SK-N-SH treated with all-trans-retinoic acid at 6 μM for 48 hours (cell line): Measurements from ENCODE around the gene COL28A1.

Experiments used
- ATAC-seq: fragments of 200-7000 bp; cut with Tn5 transposase; 3 replicates; pipeline ENCODE4 v1.9.1; 2020; ENCODE audit warnings: mild to moderate bottlenecking, moderate library complexity
- BACH2 ChIP-seq: fragments of 250-450 bp; sonication (Bioruptor Pico); IDR thresholded peaks from 2 replicates; pipeline ENCODE4 v1.9.0; 2021; ENCODE audit warnings: mild to moderate bottlenecking, borderline replicate concordance
- CREB5 ChIP-seq: fragments of 250-450 bp; sonication (Bioruptor Pico); IDR thresholded peaks from 2 replicates; pipeline ENCODE4 v1.5.1; 2020; ENCODE audit warnings: low read depth, mild to moderate bottlenecking, moderate library complexity
- CSDC2 ChIP-seq: fragments of 250-450 bp; sonication (Bioruptor Pico); IDR thresholded peaks from 2 replicates; pipeline ENCODE4 v1.5.0; 2020; ENCODE audit warnings: mild to moderate bottlenecking, moderate library complexity
- ESRRG ChIP-seq: fragments of 250-450 bp; sonication (Bioruptor Pico); IDR thresholded peaks from 2 replicates; pipeline ENCODE4 v1.6.1; 2021; ENCODE audit warnings: mild to moderate bottlenecking
- GLIS3 ChIP-seq: fragments of 250-450 bp; sonication (Bioruptor Pico); IDR thresholded peaks from 2 replicates; pipeline ENCODE4 v1.5.0; 2020; ENCODE audit warnings: mild to moderate bottlenecking, moderate library complexity
- ISL1 ChIP-seq: fragments of 250-450 bp; sonication (Bioruptor Pico); IDR thresholded peaks from 2 replicates; pipeline ENCODE4 v2.1.2; 2022; ENCODE audit warnings: mild to moderate bottlenecking, moderate library complexity
- OSR1 ChIP-seq: fragments of 250-450 bp; sonication (Bioruptor Pico); IDR thresholded peaks from 2 replicates; pipeline ENCODE4 v1.8.0; 2022; ENCODE audit warnings: moderate library complexity, mild to moderate bottlenecking, inconsistent platforms
- PATZ1 ChIP-seq: fragments of 250-450 bp; sonication (Bioruptor Pico); IDR thresholded peaks from 2 replicates; pipeline ENCODE4 v1.8.0; 2020; ENCODE audit warnings: mild to moderate bottlenecking, moderate library complexity, borderline replicate concordance
- PPARA ChIP-seq: fragments of 250-450 bp; sonication (Bioruptor Pico); IDR thresholded peaks from 2 replicates; pipeline ENCODE4 v1.5.0; 2020; ENCODE audit warnings: mild to moderate bottlenecking, borderline replicate concordance
- RARB ChIP-seq: fragments of 250-450 bp; sonication (Bioruptor Pico); IDR thresholded peaks from 2 replicates; pipeline ENCODE4 v1.8.0; 2021; ENCODE audit warnings: mild to moderate bottlenecking, moderate library complexity
- TCF4 ChIP-seq: fragments of 250-450 bp; sonication (Bioruptor Pico); IDR thresholded peaks from 2 replicates; pipeline ENCODE4 v1.8.0; 2021; ENCODE audit warnings: mild to moderate bottlenecking, moderate library complexity, borderline replicate concordance
- TOX ChIP-seq: fragments of 250-450 bp; sonication (Bioruptor Pico); IDR thresholded peaks from 2 replicates; pipeline ENCODE4 v1.8.0; 2021; ENCODE audit warnings: mild to moderate bottlenecking, moderate library complexity, borderline replicate concordance
- ZC3H10 ChIP-seq: fragments of 250-450 bp; sonication (Bioruptor Pico); IDR thresholded peaks from 2 replicates; pipeline ENCODE4 v1.5.1; 2021; ENCODE audit warnings: mild to moderate bottlenecking, moderate library complexity
- ZFP3 ChIP-seq: fragments of 250-450 bp; sonication (Bioruptor Pico); IDR thresholded peaks from 2 replicates; pipeline ENCODE4 v1.5.0; 2020; ENCODE audit warnings: mild to moderate bottlenecking, moderate library complexity
- ZFP30 ChIP-seq: fragments of 450-650 bp; formaldehyde crosslinking; IDR thresholded peaks from 2 replicates; pipeline ENCODE4 v1.5.0; 2022; ENCODE audit warnings: mild to moderate bottlenecking, moderate library complexity
- ZNF565 ChIP-seq: fragments of 450-650 bp; formaldehyde crosslinking; conservative IDR thresholded peaks from 2 replicates; pipeline ENCODE4 v1.5.0; 2020; ENCODE audit warnings: low read depth, mild to moderate bottlenecking, moderate library complexity
- ZNF70 ChIP-seq: fragments of 450-650 bp; formaldehyde crosslinking; IDR thresholded peaks from 2 replicates; pipeline ENCODE4 v1.5.0; 2020; ENCODE audit warnings: mild to moderate bottlenecking, moderate library complexity
- ZNF8 ChIP-seq: fragments of 450-650 bp; formaldehyde crosslinking; IDR thresholded peaks from 2 replicates; pipeline ENCODE4 v1.5.0; 2020; ENCODE audit warnings: mild to moderate bottlenecking, moderate library complexity
- TF ChIP-seq, protein P1 (sequence below): fragments of 250-450 bp; sonication (Bioruptor Pico); IDR thresholded peaks from 2 replicates; pipeline ENCODE4 v1.8.0; 2021; ENCODE audit warnings: low read depth, mild to moderate bottlenecking, moderate library complexity, borderline replicate concordance
- TF ChIP-seq, protein P2 (sequence below): fragments of 250-450 bp; sonication (Bioruptor Pico); IDR thresholded peaks from 2 replicates; pipeline ENCODE4 v1.5.0; 2020; ENCODE audit warnings: mild to moderate bottlenecking, moderate library complexity

COL28A1 gene

GRCh38 chr7:7446616-7447015 lies 89.1 kb downstream of the COL28A1 start:
- TF ChIP-seq, protein P1, sequence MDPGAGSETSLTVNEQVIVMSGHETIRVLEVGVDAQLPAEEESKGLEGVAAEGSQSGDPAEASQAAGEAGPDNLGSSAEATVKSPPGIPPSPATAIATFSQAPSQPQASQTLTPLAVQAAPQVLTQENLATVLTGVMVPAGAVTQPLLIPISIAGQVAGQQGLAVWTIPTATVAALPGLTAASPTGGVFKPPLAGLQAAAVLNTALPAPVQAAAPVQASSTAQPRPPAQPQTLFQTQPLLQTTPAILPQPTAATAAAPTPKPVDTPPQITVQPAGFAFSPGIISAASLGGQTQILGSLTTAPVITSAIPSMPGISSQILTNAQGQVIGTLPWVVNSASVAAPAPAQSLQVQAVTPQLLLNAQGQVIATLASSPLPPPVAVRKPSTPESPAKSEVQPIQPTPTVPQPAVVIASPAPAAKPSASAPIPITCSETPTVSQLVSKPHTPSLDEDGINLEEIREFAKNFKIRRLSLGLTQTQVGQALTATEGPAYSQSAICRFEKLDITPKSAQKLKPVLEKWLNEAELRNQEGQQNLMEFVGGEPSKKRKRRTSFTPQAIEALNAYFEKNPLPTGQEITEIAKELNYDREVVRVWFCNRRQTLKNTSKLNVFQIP (CRISPR knock-in tag): no peak
- no peak for TF ChIP-seq OSR1 (CRISPR knock-in tag)
- TF ChIP-seq, protein P2, sequence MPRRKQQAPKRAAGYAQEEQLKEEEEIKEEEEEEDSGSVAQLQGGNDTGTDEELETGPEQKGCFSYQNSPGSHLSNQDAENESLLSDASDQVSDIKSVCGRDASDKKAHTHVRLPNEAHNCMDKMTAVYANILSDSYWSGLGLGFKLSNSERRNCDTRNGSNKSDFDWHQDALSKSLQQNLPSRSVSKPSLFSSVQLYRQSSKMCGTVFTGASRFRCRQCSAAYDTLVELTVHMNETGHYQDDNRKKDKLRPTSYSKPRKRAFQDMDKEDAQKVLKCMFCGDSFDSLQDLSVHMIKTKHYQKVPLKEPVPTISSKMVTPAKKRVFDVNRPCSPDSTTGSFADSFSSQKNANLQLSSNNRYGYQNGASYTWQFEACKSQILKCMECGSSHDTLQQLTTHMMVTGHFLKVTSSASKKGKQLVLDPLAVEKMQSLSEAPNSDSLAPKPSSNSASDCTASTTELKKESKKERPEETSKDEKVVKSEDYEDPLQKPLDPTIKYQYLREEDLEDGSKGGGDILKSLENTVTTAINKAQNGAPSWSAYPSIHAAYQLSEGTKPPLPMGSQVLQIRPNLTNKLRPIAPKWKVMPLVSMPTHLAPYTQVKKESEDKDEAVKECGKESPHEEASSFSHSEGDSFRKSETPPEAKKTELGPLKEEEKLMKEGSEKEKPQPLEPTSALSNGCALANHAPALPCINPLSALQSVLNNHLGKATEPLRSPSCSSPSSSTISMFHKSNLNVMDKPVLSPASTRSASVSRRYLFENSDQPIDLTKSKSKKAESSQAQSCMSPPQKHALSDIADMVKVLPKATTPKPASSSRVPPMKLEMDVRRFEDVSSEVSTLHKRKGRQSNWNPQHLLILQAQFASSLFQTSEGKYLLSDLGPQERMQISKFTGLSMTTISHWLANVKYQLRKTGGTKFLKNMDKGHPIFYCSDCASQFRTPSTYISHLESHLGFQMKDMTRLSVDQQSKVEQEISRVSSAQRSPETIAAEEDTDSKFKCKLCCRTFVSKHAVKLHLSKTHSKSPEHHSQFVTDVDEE: no peak
- no peak for TF ChIP-seq TCF4 (CRISPR knock-in tag)
- no peak for TF ChIP-seq ISL1
- no peak for TF ChIP-seq GLIS3 (CRISPR knock-in tag)
- no peak for TF ChIP-seq ZNF70 (CRISPR knock-in tag)
- no peak for TF ChIP-seq ZC3H10 (CRISPR knock-in tag)
- no peak for TF ChIP-seq PATZ1
- no peak for TF ChIP-seq ZNF565
- TF ChIP-seq BACH2: no peak
- no peak for TF ChIP-seq PPARA
- ATAC-seq: no peak

DNA sequence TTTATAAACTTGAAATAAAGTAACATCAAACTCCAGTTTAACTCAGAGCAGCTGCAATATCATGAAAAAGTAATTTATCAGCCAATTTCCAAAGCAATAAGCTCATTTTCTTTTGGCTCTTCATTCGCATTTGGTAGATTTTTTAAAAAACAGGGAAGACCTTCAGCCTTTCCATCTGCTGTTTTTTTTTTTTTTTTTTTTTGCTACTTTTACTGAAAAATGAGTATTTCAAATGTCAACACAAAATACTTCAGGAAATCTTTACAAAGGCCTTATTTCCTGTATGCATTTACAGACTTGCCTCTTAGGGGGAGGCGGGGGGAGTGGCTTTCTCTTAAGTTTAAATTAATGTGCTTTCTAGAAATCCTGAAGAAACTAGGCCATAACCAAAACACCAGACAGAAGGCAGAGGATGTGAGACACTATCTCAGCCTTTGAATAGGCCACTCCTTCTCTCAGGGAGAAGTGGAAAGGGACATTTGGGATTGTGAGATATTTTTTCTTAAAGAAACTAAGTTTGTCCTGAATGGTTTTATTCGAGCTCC lies 91.8 kb downstream of the COL28A1 start:
- TF ChIP-seq ZC3H10 (CRISPR knock-in tag) (no peak), OSR1 (CRISPR knock-in tag) (no peak), PATZ1 (no peak), BACH2 (no peak), TOX (no peak), ZNF8 (CRISPR knock-in tag) (no peak), ZFP30 (CRISPR knock-in tag) (no peak), RARB (no peak), ZFP3 (no peak), CSDC2 (no peak), CREB5 (CRISPR knock-in tag) (no peak), ZNF565 (no peak), TCF4 (CRISPR knock-in tag) (no peak), GLIS3 (CRISPR knock-in tag) (no peak), ESRRG (CRISPR knock-in tag) (no peak), PPARA (no peak)
- TF ChIP-seq, protein P2: no peak
- TF ChIP-seq, protein P1 (CRISPR knock-in tag): no peak
- no peak for ATAC-seq
